Keratinocyte (primary cell): ENCODE measurements around the gene TMC2.
"Not testable (repeated sequence)": the region's sequence is repeated elsewhere in the genome, so short reads cannot be mapped to it uniquely, and the experiment has no call there.

Experiments used
- EZH2 ChIP-seq: IDR thresholded peaks from one replicate; pipeline ENCODE4 v1.6.1; 2012; ENCODE audit warnings: inconsistent platforms, mild to moderate bottlenecking, low read length, moderate library complexity
- TF ChIP-seq, protein P1 (sequence below), 3 experiments: IDR thresholded peaks in 1 of 3; conservative IDR thresholded peaks in 1 of 3; optimal IDR thresholded peaks in 1 of 3; 2 replicates in 2 of 3; 3 replicates in 1 of 3; pipeline versions ENCODE3 to v1.5.1; 2011; ENCODE audit warnings: low read length in 3 of 3, mild to moderate bottlenecking in 3 of 3, moderate library complexity in 2 of 3, control low read depth in 1 of 3, inconsistent platforms in 1 of 3; ENCODE audit not compliant: insufficient read depth in 2 of 3; ENCODE audit errors: extremely low read depth in 1 of 3

DNA sequence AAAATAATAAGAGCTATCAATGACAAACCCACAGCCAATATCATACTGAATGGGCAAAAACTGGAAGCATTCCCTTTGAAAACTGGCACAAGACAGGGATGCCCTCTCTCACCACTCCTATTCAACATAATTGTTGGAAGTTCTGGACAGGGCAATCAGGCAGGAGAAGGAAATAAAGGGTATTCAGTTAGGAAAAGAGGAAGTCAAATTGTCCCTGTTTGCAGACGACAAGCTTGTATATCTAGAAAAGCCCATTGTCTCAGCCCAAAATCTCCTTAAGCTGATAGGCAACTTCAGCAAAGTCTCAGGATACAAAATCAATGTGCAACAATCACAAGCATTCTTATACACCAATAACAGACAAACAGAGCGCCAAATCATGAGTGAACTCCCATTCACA, 31.6 kb upstream of the TMC2 start:
- TF ChIP-seq, protein P1, sequence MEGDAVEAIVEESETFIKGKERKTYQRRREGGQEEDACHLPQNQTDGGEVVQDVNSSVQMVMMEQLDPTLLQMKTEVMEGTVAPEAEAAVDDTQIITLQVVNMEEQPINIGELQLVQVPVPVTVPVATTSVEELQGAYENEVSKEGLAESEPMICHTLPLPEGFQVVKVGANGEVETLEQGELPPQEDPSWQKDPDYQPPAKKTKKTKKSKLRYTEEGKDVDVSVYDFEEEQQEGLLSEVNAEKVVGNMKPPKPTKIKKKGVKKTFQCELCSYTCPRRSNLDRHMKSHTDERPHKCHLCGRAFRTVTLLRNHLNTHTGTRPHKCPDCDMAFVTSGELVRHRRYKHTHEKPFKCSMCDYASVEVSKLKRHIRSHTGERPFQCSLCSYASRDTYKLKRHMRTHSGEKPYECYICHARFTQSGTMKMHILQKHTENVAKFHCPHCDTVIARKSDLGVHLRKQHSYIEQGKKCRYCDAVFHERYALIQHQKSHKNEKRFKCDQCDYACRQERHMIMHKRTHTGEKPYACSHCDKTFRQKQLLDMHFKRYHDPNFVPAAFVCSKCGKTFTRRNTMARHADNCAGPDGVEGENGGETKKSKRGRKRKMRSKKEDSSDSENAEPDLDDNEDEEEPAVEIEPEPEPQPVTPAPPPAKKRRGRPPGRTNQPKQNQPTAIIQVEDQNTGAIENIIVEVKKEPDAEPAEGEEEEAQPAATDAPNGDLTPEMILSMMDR (optimal IDR thresholded peaks at IDR 0.05 in 1 of 3, IDR thresholded peaks at IDR 0.05 in 1 of 3, conservative IDR thresholded peaks at IDR 0.05 in 1 of 3; ENCODE audit: extremely low read depth in 1 of 3, insufficient read depth in 2 of 3, low read length in 3 of 3) = not testable (repeated sequence)
- TF ChIP-seq EZH2 = not testable (repeated sequence)
